DOHH2 (cell line): ENCODE results near the gene TP63.

Source experiments
- H3F3A ChIP-seq: fragments of 200-600 bp; sonication (generic), shearing (Covaris generic); 2 replicates; pipeline ENCODE4 v1.6.0; 2016; ENCODE audit warnings: antibody characterized with exemption, mild to moderate bottlenecking; ENCODE audit not compliant: control insufficient read depth, insufficient read depth
- H3K27ac ChIP-seq: fragments of 200-600 bp; sonication (generic); 2 replicates; pipeline ENCODE4 v1.5.1; 2014; ENCODE audit warnings: low read depth, mild to moderate bottlenecking, low read length, moderate library complexity
- H3K27me3 ChIP-seq: fragments of 200-600 bp; sonication (generic); 2 replicates; pipeline ENCODE4 v1.6.1; 2014; ENCODE audit warnings: mild to moderate bottlenecking, low read length, mixed read lengths; ENCODE audit not compliant: control insufficient read depth
- H3K36me3 ChIP-seq: fragments of 200-600 bp; sonication (generic); 2 replicates; pipeline ENCODE4 v1.6.1; 2014; ENCODE audit warnings: mild to moderate bottlenecking, low read length, moderate library complexity, mixed read lengths; ENCODE audit not compliant: control insufficient read depth
- H3K4me1 ChIP-seq: fragments of 200-600 bp; sonication (generic); 2 replicates; pipeline ENCODE4 v1.6.1; 2014; ENCODE audit warnings: mild to moderate bottlenecking, low read length, mixed read lengths; ENCODE audit not compliant: control insufficient read depth
- H3K4me2 ChIP-seq: fragments of 200-600 bp; sonication (generic); 2 replicates; pipeline ENCODE4 v1.6.0; 2014; ENCODE audit warnings: mild to moderate bottlenecking, low read length, moderate library complexity
- H3K4me3 ChIP-seq: fragments of 200-600 bp; sonication (generic); 2 replicates; pipeline ENCODE4 v1.5.1; 2014; ENCODE audit warnings: mild to moderate bottlenecking, low read length, mixed read lengths
- H3K79me2 ChIP-seq: fragments of 200-600 bp; sonication (generic); 2 replicates; pipeline ENCODE4 v1.6.1; 2014; ENCODE audit warnings: mild to moderate bottlenecking, low read length, mixed read lengths; ENCODE audit not compliant: control insufficient read depth
- H3K9me2 ChIP-seq: fragments of 200-600 bp; sonication (generic); replicated peaks from 2 replicates; pipeline ENCODE4 v1.6.1; 2014; ENCODE audit warnings: mild to moderate bottlenecking, low read length, mixed read lengths; ENCODE audit not compliant: control insufficient read depth
- H3K9me3 ChIP-seq: fragments of 200-600 bp; sonication (generic); 2 replicates; pipeline ENCODE4 v1.6.1; 2014; ENCODE audit warnings: antibody characterized with exemption, low read length, mixed read lengths; ENCODE audit not compliant: control insufficient read depth, insufficient read depth
- H4K20me1 ChIP-seq: fragments of 200-600 bp; sonication (generic); 2 replicates; pipeline ENCODE4 v1.6.0; 2014; ENCODE audit warnings: low read depth, mild to moderate bottlenecking, antibody characterized with exemption, low read length, moderate library complexity; ENCODE audit not compliant: control insufficient read depth, insufficient read depth
- CTCF ChIP-seq: fragments of 200-600 bp; sonication (generic); IDR thresholded peaks from one replicate; pipeline ENCODE4 v1.5.1; 2014; ENCODE audit warnings: antibody characterized with exemption, mild to moderate bottlenecking, low read depth, low read length; ENCODE audit not compliant: poor library complexity, severe bottlenecking
- EZH2phosphoT487 ChIP-seq: fragments of 200-600 bp; sonication (generic); IDR thresholded peaks from 2 replicates; pipeline ENCODE4 v1.6.1; 2017; ENCODE audit warnings: borderline replicate concordance, mild to moderate bottlenecking, antibody characterized with exemption, low read length, moderate library complexity, mixed read lengths

TP63 gene

GRCh38 chr3:189684317-189684716, 53.1 kb downstream of the TP63 start:
- Histone ChIP-seq H3K9me2 (no peaks in the 10 kb centered on the region), H4K20me1 (no peaks in the 10 kb centered on the region), H3K4me1 (peaks cover 6% of the 10 kb centered on the region), H3K27ac (no peak overlapping the region), H3K9me3 (no peaks in the 10 kb centered on the region), H3K4me2 (no peak overlapping the region), H3K27me3 (no peaks in the 10 kb centered on the region), H3K36me3 (no peaks in the 10 kb centered on the region), H3F3A (no peaks in the 10 kb centered on the region), H3K4me3 (no peak overlapping the region), H3K79me2 (peaks cover 12% of the 10 kb centered on the region)
- no peak for TF ChIP-seq EZH2phosphoT487
- no peak for TF ChIP-seq CTCF

GRCh38 chr3:189685291-189685690, 54.1 kb downstream of the TP63 start:
- Histone ChIP-seq H3K9me3 (no peaks in the 10 kb centered on the region), H3K27me3 (no peaks in the 10 kb centered on the region), H3K4me2 (no peak overlapping the region), H4K20me1 (no peaks in the 10 kb centered on the region), H3K27ac (no peak overlapping the region), H3K4me1 (peaks cover 6% of the 10 kb centered on the region), H3K4me3 (no peak overlapping the region), H3F3A (no peaks in the 10 kb centered on the region), H3K36me3 (no peaks in the 10 kb centered on the region), H3K79me2 (peaks cover 6% of the 10 kb centered on the region), H3K9me2 (no peaks in the 10 kb centered on the region)
- TF ChIP-seq EZH2phosphoT487 (no peak), CTCF (no peak)

GRCh38 chr3:189685860-189686259, 54.7 kb downstream of the TP63 start:
- no peak overlapping the region for H3K4me2 ChIP-seq
- H3K27ac ChIP-seq = no peak overlapping the region
- TF ChIP-seq CTCF (no peak), EZH2phosphoT487 (no peak)

GRCh38 chr3:189687475-189687874, 56.3 kb downstream of the TP63 start:
- H3K4me3 ChIP-seq = no peak overlapping the region
- H3K27me3 ChIP-seq = no peaks in the 10 kb centered on the region
- no peak overlapping the region for H3K27ac ChIP-seq
- H3K9me2 ChIP-seq = no peaks in the 10 kb centered on the region
- H3K4me1 ChIP-seq = no peaks in the 10 kb centered on the region
- H3F3A ChIP-seq = no peaks in the 10 kb centered on the region
- no peaks in the 10 kb centered on the region for H4K20me1 ChIP-seq
- no peak overlapping the region for H3K4me2 ChIP-seq
- TF ChIP-seq EZH2phosphoT487 (no peak), CTCF (no peak)
- H3K9me3 ChIP-seq = no peaks in the 10 kb centered on the region
- no peaks in the 10 kb centered on the region for H3K36me3 ChIP-seq
- no peaks in the 10 kb centered on the region for H3K79me2 ChIP-seq

More at GRCh38 chr3:189685860-189686259, 54.7 kb downstream of the TP63 start:
- no peaks in the 10 kb centered on the region for H3K9me3 ChIP-seq
- no peaks in the 10 kb centered on the region for H4K20me1 ChIP-seq
- no peaks in the 10 kb centered on the region for H3K27me3 ChIP-seq
- no peaks in the 10 kb centered on the region for H3K9me2 ChIP-seq
- peaks cover under 1% of the 10 kb centered on the region for H3K79me2 ChIP-seq
- H3K4me1 ChIP-seq = peaks cover under 1% of the 10 kb centered on the region
- no peak overlapping the region for H3K4me3 ChIP-seq
- no peaks in the 10 kb centered on the region for H3F3A ChIP-seq
- H3K36me3 ChIP-seq = no peaks in the 10 kb centered on the region
